H1 (cell line): ENCODE data around the gene ILDR2. TPM values are rescaled to one million over a fixed set of nuclear protein-coding genes. Genes with fewer than 3 reads are reported as not detected.

Source experiments
- ATF2 ChIP-seq: IDR thresholded peaks from 2 replicates; pipeline ENCODE4 v1.6.1; 2012; ENCODE audit warnings: low read length, inconsistent platforms
- EZH2 ChIP-seq: fragments of 200-600 bp; sonication (generic); IDR thresholded peaks from 2 replicates; pipeline ENCODE4 v1.7.1; 2012; ENCODE audit warnings: low read depth, mild to moderate bottlenecking, moderate library complexity, low read length, inconsistent platforms; ENCODE audit not compliant: severe bottlenecking
- JUND ChIP-seq: IDR thresholded peaks from 2 replicates; pipeline ENCODE4 v1.6.1; 2011; ENCODE audit warnings: mild to moderate bottlenecking, improper control_type of control experiment, low read length
- KDM5A ChIP-seq: fragments of 200-600 bp; IDR thresholded peaks from 2 replicates; pipeline ENCODE4 v1.7.1; 2012; ENCODE audit warnings: mild to moderate bottlenecking, low read length, inconsistent platforms, mixed read lengths
- POU5F1 ChIP-seq: IDR thresholded peaks from 2 replicates; pipeline ENCODE4 v1.6.1; 2011; ENCODE audit warnings: low read depth, mild to moderate bottlenecking, low read length, moderate library complexity
- RAD21 ChIP-seq, 2 experiments: IDR thresholded peaks in 1 of 2; conservative IDR thresholded peaks in 1 of 2; 2 replicates each; pipeline ENCODE4 v1.6.1; 2011; ENCODE audit warnings: low read depth in 2 of 2, low read length in 2 of 2, improper control_type of control experiment in 1 of 2, inconsistent platforms in 1 of 2, mild to moderate bottlenecking in 1 of 2, moderate library complexity in 1 of 2
- SIN3A ChIP-seq, 2 experiments: IDR thresholded peaks in 1 of 2; conservative IDR thresholded peaks in 1 of 2; 2 replicates each; pipeline ENCODE4 v1.6.1; 2011 to 2012; ENCODE audit warnings: low read length in 2 of 2, improper control_type of control experiment in 1 of 2, low read depth in 1 of 2, mild to moderate bottlenecking in 1 of 2
- SRF ChIP-seq: IDR thresholded peaks from 2 replicates; pipeline ENCODE4 v1.6.1; 2011; ENCODE audit warnings: mild to moderate bottlenecking, low read depth, low read length, moderate library complexity
- TAF7 ChIP-seq: optimal IDR thresholded peaks from 2 replicates; pipeline ENCODE3; 2011; ENCODE audit warnings: low read depth, mild to moderate bottlenecking, inconsistent platforms, low read length, moderate library complexity, borderline replicate concordance
- polyA plus RNA-seq, 7 experiments: library from polyadenylated mRNA; depleted of rRNA in 3 of 7; stranded (reverse) in 5 of 7; unstranded in 2 of 7; fragments of >200 nt in 5 of 7; fragments of 200-250 nt in 2 of 7; gene quantifications; 1 replicate in 5 of 7; 2 replicates in 1 of 7; 4 replicates in 1 of 7; pipeline versions ENCODE4 v1.2.1 to v1.2.3, GENCODE V29; 2011 to 2013; ENCODE audit warnings: missing spikeins in 2 of 7, mixed read lengths in 2 of 7
- total RNA-seq: library from RNA; stranded (reverse); fragmentation: NEBNext Ultra II Directional; extraction: Animal tissue kit (Norgen Biotek cat#: 25700); gene quantifications from 2 replicates; pipeline ENCODE4 v1.2.1, GENCODE V29; 2021

The ILDR2 gene
- total and polyA plus RNA-seq, 2 of the 8 experiments (the other 6 are each of a cell fraction or from before 2014, with no cell fraction given): 0.85 to 0.86 TPM

DNA sequence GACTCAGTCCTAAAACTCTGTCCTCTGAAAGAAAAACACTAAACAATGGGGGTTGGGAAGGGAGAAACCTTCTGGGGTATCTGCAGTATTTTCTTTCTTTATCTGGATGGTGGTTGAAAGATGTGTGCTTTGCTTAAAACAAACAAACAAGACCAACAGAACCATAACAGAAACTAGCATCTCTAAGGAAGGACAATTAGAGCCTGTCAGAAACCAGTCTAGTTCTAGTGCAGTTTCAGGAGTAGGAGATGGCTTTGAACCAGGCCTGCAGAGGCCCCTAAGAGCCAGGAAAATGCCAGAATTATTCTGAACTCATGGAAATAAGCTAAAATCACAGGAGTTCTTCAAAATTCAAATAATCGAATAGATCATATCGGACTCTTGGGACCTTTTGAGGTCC, 18.5 kb downstream of the ILDR2 start (continued):
- TF ChIP-seq ATF2: no peak
- no peak for TF ChIP-seq TAF7
- TF ChIP-seq SIN3A (conservative IDR thresholded peaks at IDR 0.05 in 1 of 2, IDR thresholded peaks at IDR 0.05 in 1 of 2; ENCODE audit: low read depth in 1 of 2, low read length in 2 of 2): no peak
- TF ChIP-seq JUND: no peak
- no peak for TF ChIP-seq RAD21 (IDR thresholded peaks at IDR 0.05 in 1 of 2, conservative IDR thresholded peaks at IDR 0.05 in 1 of 2; ENCODE audit: low read depth in 2 of 2, low read length in 2 of 2)
- TF ChIP-seq EZH2: no peak
- no peak for TF ChIP-seq POU5F1
- no peak for TF ChIP-seq KDM5A
- TF ChIP-seq SRF: no peak
- TF ChIP-seq, all 59 proteins: peak for 0
